ENCODE measurements around the gene SPOPL.

SPOPL gene

GRCh38 chr2:138548796-138549195 is 47.2 kb downstream of the SPOPL start:
- no peak for TF ChIP-seq Cebpa-rat (IDR thresholded peaks at IDR 0.05)
- Histone ChIP-seq H3K36me3 (peaks cover 20% of the 10 kb centered on the region; the same call in 1 of the 2 replicates), H3K4me1 (no peaks in the 10 kb centered on the region), H3K27me3 (no peaks in the 10 kb centered on the region), H3K27ac (no peak overlapping the region), H3K9me3 (peaks cover 12% of the 10 kb centered on the region; the same call in 1 of the 2 replicates), H3K4me3 (no peak overlapping the region), H3K4me2 (no peak overlapping the region), H3K9ac (no peak overlapping the region), H4K20me1 (peaks cover 33% of the 10 kb centered on the region)

- TF ChIP-seq Cebpa-rat (IDR thresholded peaks at IDR 0.05) = no peak
Measured at GRCh38 chr2:138550172-138550571, 48.6 kb downstream of the SPOPL start.

GRCh38 chr2:138550670-138551287 is 49.2 kb downstream of the SPOPL start:
- H3K36me3 ChIP-seq = peaks cover 24% of the 10 kb centered on the region
- H3K9ac ChIP-seq = no peak overlapping the region
- no peak overlapping the region for H3K4me3 ChIP-seq
- H3K4me1 ChIP-seq = no peaks in the 10 kb centered on the region
- H4K20me1 ChIP-seq = peaks cover 26% of the 10 kb centered on the region
- no peak for TF ChIP-seq Cebpa-rat (IDR thresholded peaks at IDR 0.05)
- no peak overlapping the region for H3K4me2 ChIP-seq
- no peaks in the 10 kb centered on the region for H3K9me3 ChIP-seq
- H3K27me3 ChIP-seq = no peaks in the 10 kb centered on the region
- H3K27ac ChIP-seq = no peak overlapping the region

More at GRCh38 chr2:138550172-138550571, 48.6 kb downstream of the SPOPL start:
- no peak overlapping the region for H3K4me3 ChIP-seq
- no peaks in the 10 kb centered on the region for H3K9me3 ChIP-seq
- H3K27me3 ChIP-seq = no peaks in the 10 kb centered on the region
- H3K27ac ChIP-seq = no peak overlapping the region
- H3K36me3 ChIP-seq = peaks cover 24% of the 10 kb centered on the region
- H3K9ac ChIP-seq = no peak overlapping the region
- peaks cover 27% of the 10 kb centered on the region for H4K20me1 ChIP-seq
- no peak overlapping the region for H3K4me2 ChIP-seq
- H3K4me1 ChIP-seq = no peaks in the 10 kb centered on the region

- peaks cover 11% of the 10 kb centered on the region for H4K20me1 ChIP-seq
- no peak overlapping the region for H3K9ac ChIP-seq
- H3K27ac ChIP-seq = no peak overlapping the region
- no peaks in the 10 kb centered on the region for H3K27me3 ChIP-seq
- TF ChIP-seq Cebpa-rat (IDR thresholded peaks at IDR 0.05) = no peak
- H3K36me3 ChIP-seq = peaks cover 28% of the 10 kb centered on the region
- no peak overlapping the region for H3K4me2 ChIP-seq
- H3K9me3 ChIP-seq = no peaks in the 10 kb centered on the region
- H3K4me1 ChIP-seq = no peaks in the 10 kb centered on the region
- H3K4me3 ChIP-seq = no peak overlapping the region
Measured at GRCh38 chr2:138554123-138554522, 52.6 kb downstream of the SPOPL start.

GRCh38 chr2:138559641-138560040 is 58.1 kb downstream of the SPOPL start:
- no peaks in the 10 kb centered on the region for H4K20me1 ChIP-seq
- peaks cover 27% of the 10 kb centered on the region for H3K36me3 ChIP-seq
- H3K4me3 ChIP-seq = no peak overlapping the region
- no peak overlapping the region for H3K4me2 ChIP-seq
- no peak for TF ChIP-seq Cebpa-rat (IDR thresholded peaks at IDR 0.05)
- no peak overlapping the region for H3K27ac ChIP-seq
- H3K27me3 ChIP-seq = no peaks in the 10 kb centered on the region
- no peaks in the 10 kb centered on the region for H3K4me1 ChIP-seq
- no peaks in the 10 kb centered on the region for H3K9me3 ChIP-seq
- no peak overlapping the region for H3K9ac ChIP-seq

GRCh38 chr2:138564586-138565229 is 63.1 kb downstream of the SPOPL start:
- Histone ChIP-seq H3K4me2 (no peak overlapping the region), H3K36me3 (peaks cover 34% of the 10 kb centered on the region), H3K27ac (no peak overlapping the region), H3K4me1 (no peaks in the 10 kb centered on the region), H3K9me3 (no peaks in the 10 kb centered on the region), H3K4me3 (no peak overlapping the region), H3K27me3 (no peaks in the 10 kb centered on the region), H3K9ac (no peak overlapping the region), H4K20me1 (no peaks in the 10 kb centered on the region)
- no peak for TF ChIP-seq Cebpa-rat (IDR thresholded peaks at IDR 0.05)

GRCh38 chr2:138565230-138565598 is 63.6 kb downstream of the SPOPL start:
- Histone ChIP-seq H3K27ac (no peak overlapping the region), H3K9me3 (no peaks in the 10 kb centered on the region), H3K36me3 (peaks cover 39% of the 10 kb centered on the region), H3K4me2 (no peak overlapping the region), H4K20me1 (no peaks in the 10 kb centered on the region), H3K27me3 (no peaks in the 10 kb centered on the region), H3K4me3 (no peak overlapping the region), H3K9ac (no peak overlapping the region), H3K4me1 (no peaks in the 10 kb centered on the region)
- no peak for TF ChIP-seq Cebpa-rat (IDR thresholded peaks at IDR 0.05)

- Histone ChIP-seq H3K4me2 (no peak overlapping the region), H3K4me1 (no peaks in the 10 kb centered on the region), H3K9me3 (no peaks in the 10 kb centered on the region), H4K20me1 (no peaks in the 10 kb centered on the region), H3K27me3 (no peaks in the 10 kb centered on the region), H3K4me3 (no peak overlapping the region), H3K9ac (no peak overlapping the region), H3K27ac (no peak overlapping the region), H3K36me3 (peaks cover 36% of the 10 kb centered on the region)
- no peak for TF ChIP-seq Cebpa-rat (IDR thresholded peaks at IDR 0.05)
Measured at GRCh38 chr2:138572318-138572717, 70.7 kb downstream of the SPOPL start.

- Histone ChIP-seq H3K27ac (no peak overlapping the region), H3K4me3 (no peak overlapping the region), H4K20me1 (no peaks in the 10 kb centered on the region), H3K9me3 (no peaks in the 10 kb centered on the region), H3K27me3 (no peaks in the 10 kb centered on the region), H3K4me2 (no peak overlapping the region), H3K9ac (no peak overlapping the region), H3K36me3 (peaks cover 8% of the 10 kb centered on the region), H3K4me1 (no peaks in the 10 kb centered on the region)
- no peak for TF ChIP-seq Cebpa-rat (IDR thresholded peaks at IDR 0.05)
Measured at GRCh38 chr2:138577066-138577465, 75.5 kb downstream of the SPOPL start.

- H3K27me3 ChIP-seq = no peaks in the 10 kb centered on the region
- H3K4me3 ChIP-seq = no peak overlapping the region
- no peak overlapping the region for H3K9ac ChIP-seq
- H3K4me2 ChIP-seq = no peak overlapping the region
- no peak for TF ChIP-seq Cebpa-rat (IDR thresholded peaks at IDR 0.05)
- H3K9me3 ChIP-seq = no peaks in the 10 kb centered on the region
- H3K4me1 ChIP-seq = no peaks in the 10 kb centered on the region
- H4K20me1 ChIP-seq = no peaks in the 10 kb centered on the region
- no peak overlapping the region for H3K27ac ChIP-seq
- 0 out of 2 replicates have a peak, but pooled peaks cover 10% of the 10 kb centered on the region for H3K36me3 ChIP-seq
Measured at GRCh38 chr2:138579556-138579955, 78.0 kb downstream of the SPOPL start.

Measured in BLaER1 (cell line).